ENCODE measurements around the gene ANKRD13A.

DNA sequence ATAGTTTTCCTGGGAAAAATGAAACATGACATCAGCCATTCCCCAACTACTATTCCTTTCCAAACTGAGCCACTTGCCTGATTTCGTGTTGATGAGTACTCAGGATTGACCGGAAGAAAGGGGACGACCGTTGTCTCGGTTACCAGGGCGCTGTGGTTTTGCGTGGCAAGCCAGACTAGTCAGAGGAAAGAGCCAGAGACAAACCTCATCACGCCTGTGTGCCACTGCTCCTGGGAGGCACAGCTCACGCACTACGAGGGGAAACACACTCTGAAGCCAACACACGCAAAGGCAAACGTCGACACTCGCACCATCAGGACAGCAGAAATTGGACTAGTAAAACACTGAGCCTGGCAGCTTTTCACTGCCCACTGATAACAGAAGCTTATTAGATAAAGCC, 38.0 kb upstream of the ANKRD13A start:
- no peak for TF ChIP-seq EZH2 (IDR thresholded peaks at IDR 0.05; ENCODE audit: borderline replicate concordance, insufficient read depth, low read depth, low read length, poor library complexity, severe bottlenecking)
- TF ChIP-seq, protein P1, sequence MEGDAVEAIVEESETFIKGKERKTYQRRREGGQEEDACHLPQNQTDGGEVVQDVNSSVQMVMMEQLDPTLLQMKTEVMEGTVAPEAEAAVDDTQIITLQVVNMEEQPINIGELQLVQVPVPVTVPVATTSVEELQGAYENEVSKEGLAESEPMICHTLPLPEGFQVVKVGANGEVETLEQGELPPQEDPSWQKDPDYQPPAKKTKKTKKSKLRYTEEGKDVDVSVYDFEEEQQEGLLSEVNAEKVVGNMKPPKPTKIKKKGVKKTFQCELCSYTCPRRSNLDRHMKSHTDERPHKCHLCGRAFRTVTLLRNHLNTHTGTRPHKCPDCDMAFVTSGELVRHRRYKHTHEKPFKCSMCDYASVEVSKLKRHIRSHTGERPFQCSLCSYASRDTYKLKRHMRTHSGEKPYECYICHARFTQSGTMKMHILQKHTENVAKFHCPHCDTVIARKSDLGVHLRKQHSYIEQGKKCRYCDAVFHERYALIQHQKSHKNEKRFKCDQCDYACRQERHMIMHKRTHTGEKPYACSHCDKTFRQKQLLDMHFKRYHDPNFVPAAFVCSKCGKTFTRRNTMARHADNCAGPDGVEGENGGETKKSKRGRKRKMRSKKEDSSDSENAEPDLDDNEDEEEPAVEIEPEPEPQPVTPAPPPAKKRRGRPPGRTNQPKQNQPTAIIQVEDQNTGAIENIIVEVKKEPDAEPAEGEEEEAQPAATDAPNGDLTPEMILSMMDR (IDR thresholded peaks at IDR 0.05), result no peak
